Chondrocyte (in vitro differentiated cells): ENCODE results near the gene MTA1. TPM values are rescaled to one million over a fixed set of nuclear protein-coding genes. Genes with fewer than 3 reads are reported as not detected.
A peak's percentile ranks its signal among the peaks of the same experiment; 100 is the strongest.

Source experiments
- DNase-seq: peaks from one replicate; pipeline ENCODE4 v3.0.0; 2021; ENCODE audit warnings: mixed read lengths, low spot score
- H3K27ac Mint-ChIP-seq: one replicate; pipeline ENCODE4 v1.8.0; 2021; ENCODE audit warnings: mild to moderate bottlenecking, moderate library complexity, mixed read lengths; ENCODE audit not compliant: unreplicated experiment
- H3K27me3 Mint-ChIP-seq: 2 replicates; pipeline ENCODE4 v1.8.0; 2021; ENCODE audit warnings: low read depth, mixed read lengths
- H3K36me3 Mint-ChIP-seq: 2 replicates; pipeline ENCODE4 v1.8.0; 2021; ENCODE audit warnings: low read depth, mixed read lengths
- H3K4me1 Mint-ChIP-seq: 2 replicates; pipeline ENCODE4 v1.8.0; 2021; ENCODE audit warnings: low read depth, mild to moderate bottlenecking, mixed read lengths
- H3K4me3 Mint-ChIP-seq: one replicate; pipeline ENCODE4 v1.8.0; 2021; ENCODE audit warnings: mild to moderate bottlenecking, moderate library complexity, mixed read lengths; ENCODE audit not compliant: unreplicated experiment
- H3K9me3 Mint-ChIP-seq: 2 replicates; pipeline ENCODE4 v1.8.0; 2021; ENCODE audit warnings: low read depth, mixed read lengths
- total RNA-seq: library from RNA; stranded (reverse); gene quantifications from 3 replicates; pipeline ENCODE4 v1.2.1, GENCODE V29; 2021
- TF ChIP-seq, protein P1 (sequence below): fragments of 200-600 bp; sonication (generic); IDR thresholded peaks from 2 replicates; pipeline ENCODE4 v1.5.0; 2021; ENCODE audit warnings: antibody characterized with exemption, mild to moderate bottlenecking, moderate library complexity

Gene MTA1
- total RNA-seq, 1 donor from 2014 or later: 83.6 TPM

DNA sequence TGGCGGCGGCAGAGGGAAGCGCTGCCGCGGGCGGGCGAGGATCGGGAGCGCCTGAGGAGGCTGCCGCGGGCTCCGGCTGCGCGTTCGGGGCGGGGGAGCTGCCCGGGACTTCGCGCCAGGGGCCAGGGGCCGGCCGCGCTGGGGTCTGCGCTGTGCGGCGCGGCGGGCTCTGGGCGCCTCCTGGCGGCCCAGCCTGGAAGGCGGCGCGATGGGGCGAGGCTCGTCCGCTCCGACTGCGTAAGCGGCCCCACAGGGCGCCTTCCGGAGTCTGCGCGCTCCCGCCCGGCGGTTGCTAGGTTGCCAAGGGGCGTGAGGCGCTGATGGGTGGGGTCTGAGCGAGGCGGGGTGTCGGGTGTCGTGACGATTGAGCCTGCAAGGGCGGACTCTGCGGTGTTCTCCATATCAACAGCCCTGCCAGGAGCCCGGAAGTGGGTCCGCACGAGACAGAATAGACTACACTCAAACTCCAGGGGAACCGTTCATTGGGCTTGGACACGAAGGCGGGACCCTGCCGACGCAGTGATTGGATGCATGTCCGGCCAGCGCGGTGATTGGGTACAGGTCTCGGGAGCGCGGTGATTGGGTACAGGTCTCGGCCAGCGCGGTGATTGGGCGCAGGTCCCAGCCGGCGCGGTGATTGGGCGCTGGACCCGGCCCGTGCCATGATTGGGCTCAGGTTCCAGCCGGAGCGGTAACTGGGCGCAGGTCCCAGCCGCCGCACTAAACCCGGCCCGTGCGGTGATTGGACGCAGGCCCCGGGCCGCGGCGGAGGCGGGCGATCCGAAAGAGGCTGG lies 71.1 kb downstream of the MTA1 start, which contains the start of gene TEDC1:
Gene TEDC1, plus strand, starts transcription at position 675 of the 794 bp plus-strand sequence. CDS start 130 bp downstream, outside the sequence.
- DNase-seq: peak; percentile 100
- Mint-ChIP-seq H3K9me3 (no peaks in the 10 kb centered on the region), H3K4me3 (peak within 1 kb of the TSS; percentile 72), H3K27ac (peak within 1 kb of the TSS; percentile 88), H3K36me3 (no peaks in the 10 kb centered on the region), H3K27me3 (no peaks in the 10 kb centered on the region), H3K4me1 (peaks cover 17% of the 10 kb centered on the region)
- TF ChIP-seq, protein P1, sequence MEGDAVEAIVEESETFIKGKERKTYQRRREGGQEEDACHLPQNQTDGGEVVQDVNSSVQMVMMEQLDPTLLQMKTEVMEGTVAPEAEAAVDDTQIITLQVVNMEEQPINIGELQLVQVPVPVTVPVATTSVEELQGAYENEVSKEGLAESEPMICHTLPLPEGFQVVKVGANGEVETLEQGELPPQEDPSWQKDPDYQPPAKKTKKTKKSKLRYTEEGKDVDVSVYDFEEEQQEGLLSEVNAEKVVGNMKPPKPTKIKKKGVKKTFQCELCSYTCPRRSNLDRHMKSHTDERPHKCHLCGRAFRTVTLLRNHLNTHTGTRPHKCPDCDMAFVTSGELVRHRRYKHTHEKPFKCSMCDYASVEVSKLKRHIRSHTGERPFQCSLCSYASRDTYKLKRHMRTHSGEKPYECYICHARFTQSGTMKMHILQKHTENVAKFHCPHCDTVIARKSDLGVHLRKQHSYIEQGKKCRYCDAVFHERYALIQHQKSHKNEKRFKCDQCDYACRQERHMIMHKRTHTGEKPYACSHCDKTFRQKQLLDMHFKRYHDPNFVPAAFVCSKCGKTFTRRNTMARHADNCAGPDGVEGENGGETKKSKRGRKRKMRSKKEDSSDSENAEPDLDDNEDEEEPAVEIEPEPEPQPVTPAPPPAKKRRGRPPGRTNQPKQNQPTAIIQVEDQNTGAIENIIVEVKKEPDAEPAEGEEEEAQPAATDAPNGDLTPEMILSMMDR: peak; percentile 86

DNA sequence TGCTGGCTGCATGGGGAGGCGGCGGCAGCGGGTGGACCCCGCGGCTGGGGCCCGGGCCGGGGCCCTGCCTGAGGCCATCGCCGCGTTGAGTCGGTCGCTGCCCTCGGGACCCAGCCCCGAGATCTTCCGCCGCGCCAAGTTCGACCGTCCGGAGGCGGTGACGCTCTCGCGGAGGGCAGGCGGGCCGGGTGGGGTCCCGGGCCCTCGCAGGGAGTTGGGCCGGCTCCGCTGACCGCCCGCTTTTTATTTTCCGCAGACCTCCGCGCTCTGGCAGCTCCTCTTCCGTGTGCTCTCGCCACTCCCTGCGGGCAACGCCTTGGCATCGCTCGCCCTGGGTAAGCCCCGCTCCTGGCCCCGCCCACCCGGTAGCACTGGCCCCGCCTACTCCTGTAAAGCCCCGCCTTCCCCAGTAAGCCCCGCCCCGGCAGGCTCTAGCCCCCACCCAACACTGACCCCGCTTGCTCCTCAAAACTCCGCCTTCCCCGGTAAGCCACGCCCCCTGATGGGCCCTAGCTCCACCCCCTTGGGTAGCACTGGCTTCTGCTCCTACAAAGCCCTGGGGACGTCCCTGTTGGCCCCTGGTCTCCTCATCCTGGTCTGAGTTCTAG lies 71.8 kb downstream of the MTA1 start:
- Mint-ChIP-seq H3K27ac (peak overlapping the region; percentile 81), H3K27me3 (no peaks in the 10 kb centered on the region), H3K4me1 (peaks cover 15% of the 10 kb centered on the region), H3K36me3 (no peaks in the 10 kb centered on the region), H3K9me3 (no peaks in the 10 kb centered on the region), H3K4me3 (peak overlapping the region; percentile 72)
- no peak for DNase-seq
- TF ChIP-seq, protein P1: no peak

DNA sequence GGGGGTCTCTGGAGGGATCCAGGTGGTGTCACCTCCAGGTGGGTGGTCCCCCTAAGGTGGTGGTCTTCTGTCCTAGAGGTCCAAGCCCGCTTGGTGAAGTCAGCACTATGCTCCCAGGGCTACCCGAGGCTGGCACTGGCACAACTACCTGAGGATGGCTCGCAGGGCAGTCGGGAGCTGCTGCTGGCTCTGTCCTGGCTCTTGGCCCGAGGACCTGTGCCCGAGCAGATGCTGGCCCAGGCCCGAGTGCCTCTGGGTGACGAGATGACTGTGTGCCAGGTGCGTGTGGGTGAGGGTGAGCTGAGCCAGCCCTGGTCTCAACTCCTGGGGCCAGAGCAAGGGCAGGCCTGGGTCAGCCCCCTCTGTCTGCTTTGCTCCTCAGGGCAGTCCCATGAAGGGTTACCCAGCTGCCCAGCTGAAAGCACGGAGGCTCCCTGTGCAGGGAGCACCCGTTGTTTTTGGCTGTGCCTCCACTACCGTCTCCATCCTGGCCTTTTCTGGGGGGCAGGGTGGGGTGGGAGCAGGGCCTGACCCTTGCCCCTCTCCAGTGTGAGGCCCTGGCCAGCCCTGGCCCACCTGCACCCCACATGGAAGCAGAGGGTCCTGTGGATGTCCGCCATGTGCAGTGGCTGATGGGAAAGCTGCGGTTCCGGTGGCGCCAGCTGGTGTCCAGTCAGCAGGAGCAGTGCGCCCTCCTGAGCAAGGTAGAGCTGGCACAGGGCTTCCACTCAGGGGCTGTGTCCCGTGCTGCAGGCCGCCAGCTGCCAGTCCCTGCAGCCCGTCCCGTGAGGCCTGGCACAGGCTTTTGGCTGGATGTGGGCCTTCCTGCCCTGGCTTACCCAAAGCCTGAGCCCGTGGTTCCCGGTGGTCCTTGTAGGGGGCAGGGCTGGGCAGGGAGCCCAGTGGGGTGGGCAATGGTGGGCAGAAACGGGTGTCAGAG lies 72.7 kb downstream of the MTA1 start:
- H3K9me3 Mint-ChIP-seq: no peaks in the 10 kb centered on the region
- H3K4me1 Mint-ChIP-seq: peaks cover 15% of the 10 kb centered on the region
- H3K4me3 Mint-ChIP-seq: peak overlapping the region; percentile 72
- no peaks in the 10 kb centered on the region for H3K36me3 Mint-ChIP-seq
- H3K27me3 Mint-ChIP-seq: no peaks in the 10 kb centered on the region
- TF ChIP-seq, protein P1: no peak
- peak overlapping the region; percentile 78 for H3K27ac Mint-ChIP-seq
- DNase-seq: no peak

DNA sequence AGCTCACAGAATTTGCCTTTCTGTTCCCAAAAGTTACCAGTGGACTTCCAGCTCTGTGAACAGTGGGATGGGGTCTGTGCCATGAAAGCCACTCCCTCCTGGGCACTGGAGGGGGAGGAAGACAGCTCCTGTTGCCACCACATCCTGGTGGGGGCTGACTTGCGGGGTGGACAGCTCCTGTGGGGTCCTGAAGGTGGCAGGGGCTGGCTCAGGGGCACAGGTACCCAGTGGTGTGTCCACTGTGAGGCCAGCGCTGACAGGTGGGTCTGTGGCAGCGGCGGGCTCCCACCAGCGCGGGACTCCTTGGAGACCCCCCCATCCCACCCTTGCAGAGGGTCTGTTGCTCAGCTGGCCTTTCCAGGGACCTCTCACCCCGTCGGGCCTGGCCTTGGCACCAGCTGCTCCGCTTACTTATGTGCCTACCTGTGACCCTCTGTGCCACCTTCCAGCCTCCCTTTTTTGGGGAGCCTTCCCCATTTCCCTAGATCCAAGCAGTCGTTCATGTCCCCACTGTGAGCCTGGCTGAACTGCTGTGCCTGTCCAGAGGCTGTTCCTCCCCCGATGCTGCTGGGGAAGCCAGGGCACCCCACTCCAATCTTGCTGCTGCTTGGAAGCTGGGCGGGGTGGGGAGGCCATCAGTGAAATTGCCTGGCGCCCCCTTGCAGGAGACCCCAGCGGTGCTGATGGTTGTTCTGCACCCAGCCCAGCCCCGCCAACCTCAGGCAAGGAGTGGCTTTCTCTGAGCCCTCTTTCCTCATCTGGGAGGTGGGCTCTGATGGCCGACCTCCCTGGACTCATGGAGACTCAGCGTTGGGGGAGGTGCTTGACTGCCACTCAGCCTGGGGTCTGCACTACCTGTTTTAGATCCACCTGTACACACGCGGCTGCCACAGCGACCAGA lies 73.6 kb downstream of the MTA1 start:
- peak; percentile 91 for DNase-seq
- no peak overlapping the region for H3K27ac Mint-ChIP-seq
- H3K4me1 Mint-ChIP-seq: peaks cover 15% of the 10 kb centered on the region
- no peaks in the 10 kb centered on the region for H3K36me3 Mint-ChIP-seq
- H3K4me3 Mint-ChIP-seq: peak overlapping the region; percentile 22
- H3K9me3 Mint-ChIP-seq: no peaks in the 10 kb centered on the region
- TF ChIP-seq, protein P1: no peak
- no peaks in the 10 kb centered on the region for H3K27me3 Mint-ChIP-seq
